HL-60 (cell line): ENCODE results near the gene TBX19.
A peak's percentile ranks its signal among the peaks of the same experiment; 100 is the strongest.

Experiments
- DNase-seq, 2 experiments: peaks; one replicate each; pipeline ENCODE4 v3.0.0-alpha.2; 2010 to 2020; ENCODE audit warnings: low read depth in 1 of 2, low spot score in 1 of 2
- H3K27ac ChIP-seq: fragments of 250-450 bp; sonication (Bioruptor Pico); replicated peaks from 2 replicates; pipeline ENCODE4 v1.5.1; 2020; ENCODE audit warnings: mild to moderate bottlenecking, moderate library complexity
- H3K27me3 ChIP-seq: fragments of 250-450 bp; sonication (Bioruptor Pico); 2 replicates; pipeline ENCODE4 v1.5.1; 2021; ENCODE audit warnings: mild to moderate bottlenecking, moderate library complexity; ENCODE audit not compliant: insufficient read depth, poor library complexity, severe bottlenecking
- H3K4me3 ChIP-seq: replicated peaks from 2 replicates; pipeline ENCODE4 v1.5.1; 2011; ENCODE audit warnings: mild to moderate bottlenecking, control low read depth, low read length; ENCODE audit not compliant: insufficient read depth
- CTCF ChIP-seq: IDR thresholded peaks from one replicate; pipeline ENCODE4 v1.5.1; 2011; ENCODE audit warnings: low read length, control low read depth, inconsistent platforms; ENCODE audit not compliant: insufficient read depth
- GABPA ChIP-seq: IDR thresholded peaks from 2 replicates; pipeline ENCODE4 v1.6.1; 2012; ENCODE audit warnings: low read depth
- POLR2AphosphoS5 ChIP-seq: IDR thresholded peaks from 2 replicates; pipeline ENCODE4 v1.6.1; 2012; ENCODE audit warnings: low read depth
- REST ChIP-seq: IDR thresholded peaks from 2 replicates; pipeline ENCODE4 v1.6.1; 2012; ENCODE audit warnings: low read depth; ENCODE audit not compliant: insufficient replicate concordance
- SPI1 ChIP-seq: IDR thresholded peaks from 2 replicates; pipeline ENCODE4 v1.6.1; 2012; ENCODE audit warnings: low read depth, mild to moderate bottlenecking, borderline replicate concordance

TBX19 gene

GRCh38 chr1:168335500-168335899 is 54.8 kb downstream of the TBX19 start:
- TF ChIP-seq GABPA, result no peak
- no peaks in the 10 kb centered on the region for H3K27me3 ChIP-seq
- no peak overlapping the region for H3K27ac ChIP-seq
- no peak for DNase-seq
- H3K4me3 ChIP-seq, result no peak overlapping the region

GRCh38 chr1:168338589-168339503 is 58.2 kb downstream of the TBX19 start:
- no peaks in the 10 kb centered on the region for H3K27me3 ChIP-seq
- DNase-seq, result peak in 1 of 2 experiments; percentile 17
- no peak for TF ChIP-seq REST
- no peak for TF ChIP-seq CTCF
- TF ChIP-seq SPI1, result peak; percentile 19; the same call in 1 of the 2 replicates
- H3K27ac ChIP-seq, result no peak overlapping the region
- no peak overlapping the region for H3K4me3 ChIP-seq

GRCh38 chr1:168340781-168341482 is 60.3 kb downstream of the TBX19 start:
- no peak for DNase-seq
- H3K27me3 ChIP-seq, result no peaks in the 10 kb centered on the region
- TF ChIP-seq REST (no peak), GABPA (no peak), CTCF (no peak), POLR2AphosphoS5 (no peak), SPI1 (no peak)
- no peak overlapping the region for H3K27ac ChIP-seq
- H3K4me3 ChIP-seq, result no peak overlapping the region

GRCh38 chr1:168341483-168341975 is 60.9 kb downstream of the TBX19 start:
- H3K27ac ChIP-seq, result no peak overlapping the region
- H3K4me3 ChIP-seq, result no peak overlapping the region
- no peaks in the 10 kb centered on the region for H3K27me3 ChIP-seq
- TF ChIP-seq POLR2AphosphoS5 (no peak), REST (no peak), CTCF (no peak), SPI1 (no peak), GABPA (no peak)
- no peak for DNase-seq
